Activated CD8-positive, alpha-beta memory T cell treated with anti-CD3 and anti-CD28 coated beads for 36 hours (primary cell): ENCODE measurements around the gene TMEM130. TPM values are rescaled to one million over a fixed set of nuclear protein-coding genes. Genes with fewer than 3 reads are reported as not detected.
"Not testable (repeated sequence)": the region's sequence is repeated elsewhere in the genome, so short reads cannot be mapped to it uniquely, and the experiment has no call there.

Experiments
- CTCF ChIA-PET: fragments of 350-600 bp; sonication (Branson Sonifier 250); formaldehyde crosslinking; loops from one replicate; lab custom pipeline; 2021; ENCODE audit warnings: antibody characterized with exemption; lab: Charles Lee
- POLR2A ChIA-PET: fragments of 350-600 bp; sonication (Branson Sonifier 250); formaldehyde crosslinking; loops from one replicate; lab custom pipeline; 2021; ENCODE audit warnings: antibody characterized with exemption; lab: Charles Lee
- total RNA-seq, 2 experiments: library from RNA; stranded (reverse); gene quantifications; one replicate each; pipeline ENCODE4 v1.2.3, GENCODE V29; 2021

Gene TMEM130
- total RNA-seq, 2 experiments from 2014 or later: not detected

- POLR2A ChIA-PET: no interaction called here
- CTCF ChIA-PET: interaction anchor here (1.2 kb wide), 1 partner anchor 10 kb away, joined by 3 read pairs; no protein-coding TSS in a partner anchor
Measured at GRCh38 chr7:98862716-98863420, 6.9 kb downstream of the TMEM130 start.

- CTCF ChIA-PET: interaction anchor here (1.2 kb wide), 1 partner anchor 10 kb away, joined by 3 read pairs; no protein-coding TSS in a partner anchor
- POLR2A ChIA-PET: no interaction called here
Measured at GRCh38 chr7:98862203-98862602, 7.6 kb downstream of the TMEM130 start.

DNA sequence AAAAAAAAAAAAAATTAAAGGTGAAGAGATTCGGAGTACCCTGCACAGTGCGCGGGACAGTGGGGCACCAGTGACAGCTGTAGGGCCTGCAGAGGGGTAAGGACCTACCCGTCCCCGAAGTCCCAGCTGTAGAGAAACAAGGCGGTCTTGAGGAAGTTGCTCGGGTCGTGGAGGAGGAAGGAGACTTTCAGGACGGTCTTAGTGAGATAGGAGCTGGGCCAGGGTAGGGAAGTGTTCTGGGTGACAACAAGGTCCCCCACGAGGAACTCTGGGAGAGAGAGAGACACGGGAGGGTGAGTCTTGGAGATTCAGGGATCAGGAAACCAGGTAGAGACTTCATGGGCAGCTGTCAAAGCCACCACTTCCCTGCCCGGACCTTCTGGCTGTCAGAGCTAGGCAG, 9.7 kb downstream of the TMEM130 start:
- POLR2A ChIA-PET: no interaction called here
- CTCF ChIA-PET: no interaction called here

- ChIA-PET CTCF (interaction anchor here (0.8 kb wide), 1 partner anchor 14 kb away, joined by 3 read pairs; no protein-coding TSS in a partner anchor), POLR2A (no interaction called here)
Measured at GRCh38 chr7:98855610-98856422, 14.0 kb downstream of the TMEM130 start.

GRCh38 chr7:98852826-98853225, 17.0 kb downstream of the TMEM130 start:
- POLR2A ChIA-PET: no interaction called here
- CTCF ChIA-PET: no interaction called here

GRCh38 chr7:98848918-98849317, 20.9 kb downstream of the TMEM130 start:
- CTCF ChIA-PET: no interaction called here
- POLR2A ChIA-PET: no interaction called here

DNA sequence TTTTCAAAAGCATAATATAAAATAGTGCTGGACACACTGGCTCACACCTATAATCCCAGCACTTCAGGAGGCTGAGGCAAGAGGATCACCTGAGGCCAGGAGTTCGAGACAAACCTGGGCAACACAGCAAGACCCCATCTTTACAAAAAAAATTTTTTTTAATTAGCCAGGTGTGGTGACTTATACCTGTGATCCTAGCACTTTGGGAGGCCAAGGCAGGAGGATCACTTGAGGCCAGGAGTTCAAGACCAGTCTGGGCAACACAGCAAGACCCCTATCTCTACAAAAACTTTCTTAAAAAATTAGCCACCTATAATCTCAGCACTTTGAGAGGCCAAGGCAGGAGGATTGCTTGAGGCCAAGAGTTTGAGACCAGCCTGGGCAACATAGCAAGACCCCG, 27.3 kb downstream of the TMEM130 start:
- CTCF ChIA-PET: interaction anchor here (0.6 to 2.1 kb wide), 6 partner anchors 9 to 411 kb away, joined by 3 to 9 read pairs (median 4); no protein-coding TSS in a partner anchor
- POLR2A ChIA-PET: not testable (repeated sequence)

DNA sequence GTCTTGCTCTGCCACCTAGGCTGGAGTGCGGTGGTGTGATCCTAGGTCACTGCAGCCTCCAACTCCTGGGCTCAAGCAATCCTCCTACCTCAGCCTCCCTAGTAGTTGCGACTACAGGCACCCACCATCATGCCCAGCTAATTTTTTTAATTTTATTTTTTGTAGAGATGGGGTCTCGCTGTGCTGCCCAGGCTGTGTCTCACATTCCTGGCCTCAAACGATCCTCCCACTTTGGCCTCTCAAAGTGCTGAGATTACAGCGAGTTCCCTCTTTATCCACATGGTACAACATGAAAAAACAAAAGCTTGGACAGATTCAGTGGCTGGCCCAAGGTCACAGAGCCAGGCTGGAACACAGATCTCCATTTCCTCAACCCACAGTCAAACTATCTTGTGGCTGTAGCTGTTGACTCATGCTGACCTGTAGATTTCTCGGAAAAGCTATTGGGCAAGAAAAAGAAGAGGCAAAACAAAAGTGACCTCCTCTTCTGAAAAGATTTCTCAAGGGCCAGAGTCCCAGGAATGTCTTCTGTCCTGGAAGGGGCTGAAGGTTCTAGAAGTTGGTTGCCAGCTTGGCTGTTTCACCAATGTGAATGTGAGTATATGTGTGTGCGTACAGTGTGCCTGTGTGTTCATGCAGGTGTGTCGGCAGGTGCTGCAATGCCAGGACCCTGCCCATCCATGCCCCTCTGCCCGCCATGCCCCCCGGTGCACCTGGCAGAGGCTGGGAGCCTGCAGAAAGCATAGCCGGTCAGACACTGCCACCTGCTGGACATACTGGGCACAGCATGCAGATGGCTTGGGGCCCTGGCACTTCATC, 28.4 kb downstream of the TMEM130 start:
- ChIA-PET CTCF (interaction anchor here (0.7 to 2.1 kb wide), 8 partner anchors 8 to 419 kb away, joined by 3 to 9 read pairs (median 4); no protein-coding TSS in a partner anchor), POLR2A (no interaction called here)

DNA sequence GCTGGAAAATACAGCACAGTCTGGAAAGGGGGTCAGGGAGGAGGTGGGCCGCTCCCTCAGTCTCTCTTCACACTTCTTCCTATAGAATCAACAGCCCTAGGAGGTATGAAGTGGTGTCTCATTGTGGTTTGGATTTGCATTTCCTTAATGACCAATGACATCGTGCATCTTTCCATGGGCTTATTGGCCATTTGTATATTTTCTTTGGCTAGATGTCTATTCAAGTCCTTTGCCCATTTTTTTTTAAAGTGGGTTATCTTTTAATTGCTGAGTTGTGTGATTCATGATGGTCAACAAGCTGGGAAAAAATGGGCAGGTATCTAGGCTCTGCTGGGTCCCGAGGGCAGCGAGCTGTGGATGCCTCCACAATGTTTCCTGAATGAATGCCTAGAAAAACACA, 29.1 kb downstream of the TMEM130 start:
- ChIA-PET POLR2A (no interaction called here), CTCF (interaction anchor here (0.8 to 2.1 kb wide), 5 partner anchors 30 to 419 kb away, joined by 3 to 9 read pairs (median 5); no protein-coding TSS in a partner anchor)

- ChIA-PET CTCF (no interaction called here), POLR2A (no interaction called here)
Measured at GRCh38 chr7:98840096-98840495, 29.7 kb downstream of the TMEM130 start.

GRCh38 chr7:98837630-98837972, 32.2 kb downstream of the TMEM130 start:
- ChIA-PET CTCF (no interaction called here), POLR2A (interaction anchor here (0.7 kb wide), 1 partner anchor 432 kb away, joined by 7 read pairs; no protein-coding TSS in a partner anchor)

GRCh38 chr7:98836811-98837629, 32.8 kb downstream of the TMEM130 start:
- POLR2A ChIA-PET: no interaction called here
- CTCF ChIA-PET: no interaction called here

DNA sequence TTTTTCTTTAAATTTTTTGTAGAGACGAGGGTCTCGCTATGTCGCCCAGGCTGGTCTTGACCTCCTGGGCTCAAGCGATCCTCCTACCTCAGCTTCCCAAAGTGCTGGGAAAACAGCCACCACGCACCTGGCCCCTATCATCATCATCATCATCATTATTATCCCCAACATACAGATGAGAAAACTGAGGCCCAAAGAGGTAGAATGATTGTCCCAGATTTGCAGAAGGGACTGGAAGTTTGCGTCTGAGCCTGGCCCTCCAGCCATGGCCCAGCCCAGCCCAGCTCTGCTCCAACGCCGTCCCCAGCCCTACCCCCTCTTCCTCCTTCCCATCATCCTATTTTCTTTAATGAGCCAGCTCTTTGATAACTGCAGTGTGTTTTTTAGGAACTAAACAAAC, 34.9 kb downstream of the TMEM130 start:
- POLR2A ChIA-PET: no interaction called here
- CTCF ChIA-PET: no interaction called here

DNA sequence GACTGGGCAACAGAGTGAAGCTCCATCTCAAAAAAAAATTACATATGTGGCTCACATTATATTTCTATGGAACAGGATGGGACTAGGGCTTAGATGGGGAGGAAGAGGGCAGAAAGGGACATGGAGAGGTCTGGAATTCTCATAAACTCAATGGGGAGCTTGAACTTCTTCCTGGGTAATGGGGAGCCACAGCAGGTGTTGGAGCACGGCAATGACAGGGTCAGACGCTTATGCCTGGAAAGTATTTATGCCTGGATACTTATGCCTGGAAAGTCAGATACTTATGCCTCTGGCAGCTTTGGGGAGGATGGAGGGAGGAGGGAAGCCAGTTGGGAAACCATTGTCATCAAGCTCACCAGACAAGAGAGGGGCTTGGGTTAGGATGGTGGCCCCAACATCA, 36.8 kb downstream of the TMEM130 start:
- ChIA-PET POLR2A (no interaction called here), CTCF (interaction anchor here (1.1 kb wide), 1 partner anchor 9 kb away, joined by 3 read pairs; no protein-coding TSS in a partner anchor)

DNA sequence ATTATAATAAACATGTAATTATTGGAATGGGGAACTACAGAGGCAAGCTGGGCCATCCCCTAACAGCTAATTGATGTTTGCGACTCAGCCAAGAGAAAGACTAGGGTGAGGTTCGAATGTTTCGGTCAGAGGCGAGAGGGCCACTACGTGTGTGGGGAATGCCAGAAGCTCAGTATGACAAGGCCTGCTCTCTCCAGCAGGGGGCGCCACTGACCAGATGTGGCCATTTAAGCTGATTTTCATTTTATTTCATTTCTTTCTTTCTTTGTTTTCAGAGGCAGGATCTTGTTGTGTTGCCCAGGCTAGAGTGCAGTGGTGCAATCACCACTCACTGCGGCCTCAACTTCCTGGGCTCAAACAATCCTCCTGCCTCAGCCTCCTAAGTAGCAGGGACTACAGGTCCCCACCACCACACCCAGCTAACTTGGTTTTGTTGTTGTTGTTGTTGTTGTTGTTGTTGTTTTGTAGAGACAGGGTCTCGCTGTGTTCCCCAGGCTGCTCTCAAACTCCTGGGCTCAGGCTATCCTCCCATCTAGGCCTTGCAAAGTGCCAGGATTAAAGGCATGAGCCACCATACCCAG, 38.1 kb downstream of the TMEM130 start:
- CTCF ChIA-PET: interaction anchor here (1.3 kb wide), 1 partner anchor 411 kb away, joined by 5 read pairs; no protein-coding TSS in a partner anchor
- POLR2A ChIA-PET: no interaction called here

DNA sequence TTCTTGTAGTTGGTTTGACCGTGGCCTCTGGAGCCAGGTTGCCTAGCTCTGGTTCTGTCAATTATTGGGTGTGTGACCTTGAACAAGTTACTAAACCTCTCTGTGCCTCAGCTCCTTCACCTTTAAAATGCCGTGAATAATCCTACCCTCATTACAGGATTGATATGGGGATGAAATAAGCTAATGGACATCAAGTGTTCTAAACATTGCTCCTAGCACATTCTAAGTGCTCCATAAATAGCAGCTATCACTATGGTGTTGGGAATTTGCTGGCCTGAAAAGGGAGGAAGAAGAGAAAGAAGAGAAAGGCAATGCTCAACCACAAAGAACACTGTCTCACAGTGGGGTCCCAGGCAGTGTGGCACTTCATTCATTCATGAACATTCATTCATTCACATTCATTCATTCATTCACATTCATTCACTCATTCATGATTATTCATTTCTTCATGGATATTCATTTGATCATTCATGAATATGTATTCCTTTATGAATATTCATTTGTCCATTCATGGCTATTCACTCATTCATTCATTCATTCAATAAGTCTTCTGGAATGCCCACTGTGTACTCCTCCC, 38.8 kb downstream of the TMEM130 start:
- ChIA-PET CTCF (no interaction called here), POLR2A (no interaction called here)

- CTCF ChIA-PET: no interaction called here
Measured at GRCh38 chr7:98828368-98828767, 41.4 kb downstream of the TMEM130 start.

GRCh38 chr7:98827258-98827657, 42.6 kb downstream of the TMEM130 start:
- CTCF ChIA-PET: no interaction called here
- POLR2A ChIA-PET: no interaction called here

More at GRCh38 chr7:98828368-98828767, 41.4 kb downstream of the TMEM130 start:
- POLR2A ChIA-PET: no interaction called here
